ENCODE results near the gene GRHPR. TPM values are rescaled to one million over a fixed set of nuclear protein-coding genes. Genes with fewer than 3 reads are reported as not detected.
A peak's percentile ranks its signal among the peaks of the same experiment; 100 is the strongest.
"Not testable (repeated sequence)": the region's sequence is repeated elsewhere in the genome, so short reads cannot be mapped to it uniquely, and the experiment has no call there.

The GRHPR gene
- total RNA-seq, 2 experiments from 2014 or later, result 106 to 135 TPM

- no TSS peak for BruUV-seq (replicated peaks)
- Histone ChIP-seq H3K4me2 (ENCODE audit: low read length) (peak overlapping the region; percentile 74; the same call in 1 of the 2 replicates), H4K20me1 (ENCODE audit: insufficient read depth, low read length) (no peaks in the 10 kb centered on the region), H3K4me1 (ENCODE audit: insufficient read depth, low read length, poor library complexity, severe bottlenecking) (peaks cover 32% of the 10 kb centered on the region), H3K79me2 (ENCODE audit: insufficient read depth, low read depth, low read length) (peaks cover 17% of the 10 kb centered on the region; the same call in 1 of the 2 replicates), H2AFZ (ENCODE audit: low read length) (no peak overlapping the region), H3K4me3 (ENCODE audit: low read depth, low read length, poor library complexity, severe bottlenecking) (no peak overlapping the region), H3K9me2 (ENCODE audit: insufficient read depth, low read length) (no peaks in the 10 kb centered on the region), H3K27ac (ENCODE audit: low read depth, low read length, poor library complexity, severe bottlenecking) (no peak overlapping the region), H3K36me3 (ENCODE audit: insufficient read depth, low read length) (peaks cover 64% of the 10 kb centered on the region), H3K9me3 (ENCODE audit: low read length) (no peaks in the 10 kb centered on the region)
- POLR2A ChIA-PET, result no interaction called here
- TF ChIP-seq CTCF (conservative IDR thresholded peaks at IDR 0.05; ENCODE audit: low read length) (no peak), EZH2phosphoT487 (IDR thresholded peaks at IDR 0.05; ENCODE audit: borderline replicate concordance, low read depth, low read length) (no peak)
- CTCF ChIA-PET (ENCODE audit: unreplicated experiment), result no interaction called here
- no peak for DNase-seq (ENCODE audit: low spot score)
- intact Hi-C loops (cut with micrococcal nuclease; ENCODE audit: unreplicated experiment), result loop anchor here (10.0 kb wide), 1 partner anchor 661 kb away; no protein-coding TSS in a partner anchor
Observed at GRCh38 chr9:37425298-37425752, 2.8 kb downstream of the GRHPR start.

- POLR2A ChIA-PET, result interaction anchor here (0.5 to 0.7 kb wide), 2 partner anchors 34 to 351 kb away, joined by 3 read pairs; no protein-coding TSS in a partner anchor
- BruUV-seq (replicated peaks); DNase-seq (ENCODE audit: low spot score): not testable (repeated sequence)
Observed at GRCh38 chr9:37426431-37426830, 3.9 kb downstream of the GRHPR start.

GRCh38 chr9:37426846-37427245, 4.3 kb downstream of the GRHPR start:
- Histone ChIP-seq H3K79me2 (ENCODE audit: insufficient read depth, low read depth, low read length) (peaks cover 17% of the 10 kb centered on the region; the same call in 1 of the 2 replicates), H3K36me3 (ENCODE audit: insufficient read depth, low read length) (peaks cover 79% of the 10 kb centered on the region), H2AFZ (ENCODE audit: low read length) (no peak overlapping the region), H3K4me1 (ENCODE audit: insufficient read depth, low read length, poor library complexity, severe bottlenecking) (peaks cover 18% of the 10 kb centered on the region), H4K20me1 (ENCODE audit: insufficient read depth, low read length) (no peaks in the 10 kb centered on the region), H3K9me3 (ENCODE audit: low read length) (no peaks in the 10 kb centered on the region), H3K4me3 (ENCODE audit: low read depth, low read length, poor library complexity, severe bottlenecking) (no peak overlapping the region), H3K9me2 (ENCODE audit: insufficient read depth, low read length) (no peaks in the 10 kb centered on the region), H3K4me2 (ENCODE audit: low read length) (no peak overlapping the region), H3K27ac (ENCODE audit: low read depth, low read length, poor library complexity, severe bottlenecking) (no peak overlapping the region)
- ChIA-PET POLR2A (interaction anchor here (0.7 kb wide), 1 partner anchor 35 kb away, joined by 3 read pairs; no protein-coding TSS in a partner anchor), CTCF (ENCODE audit: unreplicated experiment) (no interaction called here)
- no peak for DNase-seq (ENCODE audit: low spot score)
- intact Hi-C loops (cut with micrococcal nuclease; ENCODE audit: unreplicated experiment), result loop anchor here (10.0 kb wide), 1 partner anchor 662 kb away; no protein-coding TSS in a partner anchor
- TF ChIP-seq CTCF (conservative IDR thresholded peaks at IDR 0.05; ENCODE audit: low read length) (no peak), EZH2phosphoT487 (IDR thresholded peaks at IDR 0.05; ENCODE audit: borderline replicate concordance, low read depth, low read length) (no peak)
- no TSS peak for BruUV-seq (replicated peaks)

More at GRCh38 chr9:37426431-37426830, 3.9 kb downstream of the GRHPR start:
- H3K4me2 ChIP-seq (ENCODE audit: low read length); H2AFZ ChIP-seq (ENCODE audit: low read length); H3K4me3 ChIP-seq (ENCODE audit: low read depth, low read length, poor library complexity, severe bottlenecking); H3K9me2 ChIP-seq (ENCODE audit: insufficient read depth, low read length); H4K20me1 ChIP-seq (ENCODE audit: insufficient read depth, low read length); CTCF ChIA-PET (ENCODE audit: unreplicated experiment); H3K27ac ChIP-seq (ENCODE audit: low read depth, low read length, poor library complexity, severe bottlenecking); H3K9me3 ChIP-seq (ENCODE audit: low read length): not testable (repeated sequence)
- intact Hi-C loops (cut with micrococcal nuclease; ENCODE audit: unreplicated experiment), result loop anchor here (10.0 kb wide), 1 partner anchor 662 kb away; no protein-coding TSS in a partner anchor
- H3K36me3 ChIP-seq (ENCODE audit: insufficient read depth, low read length), result peaks cover 75% of the 10 kb centered on the region
- H3K4me1 ChIP-seq (ENCODE audit: insufficient read depth, low read length, poor library complexity, severe bottlenecking), result peaks cover 21% of the 10 kb centered on the region
- H3K79me2 ChIP-seq (ENCODE audit: insufficient read depth, low read depth, low read length), result peaks cover 17% of the 10 kb centered on the region; the same call in 1 of the 2 replicates
